Muscle layer of colon (tissue), 2 donors: ENCODE results near the gene CNKSR1.

Experiments
- H3K27ac ChIP-seq: one replicate; pipeline ENCODE4 v1.7.0; 2013; ENCODE audit warnings: low read depth, mild to moderate bottlenecking, low read length, moderate library complexity
- H3K27me3 ChIP-seq, 2 donors: one replicate each; pipeline ENCODE4 v1.7.0; 2013; ENCODE audit warnings: low read length in 2 of 2, mild to moderate bottlenecking in 2 of 2; ENCODE audit not compliant: insufficient read depth in 2 of 2, control insufficient read depth in 1 of 2
- H3K36me3 ChIP-seq: one replicate; pipeline ENCODE4 v1.7.0; 2013; ENCODE audit warnings: mild to moderate bottlenecking, low read length; ENCODE audit not compliant: insufficient read depth
- H3K4me1 ChIP-seq: one replicate; pipeline ENCODE4 v1.7.0; 2013; ENCODE audit warnings: mild to moderate bottlenecking, low read length; ENCODE audit not compliant: insufficient read depth
- H3K4me3 ChIP-seq, 2 donors: one replicate each; pipeline ENCODE4 v1.7.0; 2013; ENCODE audit warnings: low read length in 2 of 2, low read depth in 1 of 2, mild to moderate bottlenecking in 1 of 2, moderate library complexity in 1 of 2
- H3K9ac ChIP-seq: one replicate; pipeline ENCODE4 v1.7.0; 2013; ENCODE audit warnings: low read length
- H3K9me3 ChIP-seq: one replicate; pipeline ENCODE4 v1.7.0; 2013; ENCODE audit warnings: mild to moderate bottlenecking, low read length
- donor health status: abdominal sarcoma.
- donor health status: Adenocarcinoma of cecum.

Gene CNKSR1

DNA sequence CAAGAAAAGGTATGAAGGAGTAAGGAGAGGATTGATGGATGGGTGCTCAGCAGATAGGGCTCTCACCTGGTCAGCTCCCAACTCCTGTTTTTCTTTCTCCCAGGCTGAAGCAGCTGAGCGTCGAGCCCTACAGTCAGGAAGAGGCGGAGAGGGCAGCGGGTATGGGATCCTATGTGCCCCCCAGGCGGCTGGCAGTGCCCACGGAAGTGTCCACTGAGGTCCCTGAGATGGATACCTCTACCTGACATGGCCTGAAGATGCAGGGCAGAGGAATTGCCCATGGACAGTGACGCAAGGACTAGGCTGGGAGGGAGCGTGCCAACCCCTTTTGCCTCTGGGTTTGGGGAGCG, 6.8 kb upstream of the CNKSR1 start:
- H3K27me3 ChIP-seq: no peaks in the 10 kb centered on the region
- no peaks in the 10 kb centered on the region for H3K9me3 ChIP-seq
- H3K4me3 ChIP-seq: peak overlapping the region; percentile 57 to 87
- H3K27ac ChIP-seq: peak overlapping the region; percentile 61
- peaks cover 8% of the 10 kb centered on the region for H3K4me1 ChIP-seq
- H3K9ac ChIP-seq: peak overlapping the region; percentile 62
- no peaks in the 10 kb centered on the region for H3K36me3 ChIP-seq

DNA sequence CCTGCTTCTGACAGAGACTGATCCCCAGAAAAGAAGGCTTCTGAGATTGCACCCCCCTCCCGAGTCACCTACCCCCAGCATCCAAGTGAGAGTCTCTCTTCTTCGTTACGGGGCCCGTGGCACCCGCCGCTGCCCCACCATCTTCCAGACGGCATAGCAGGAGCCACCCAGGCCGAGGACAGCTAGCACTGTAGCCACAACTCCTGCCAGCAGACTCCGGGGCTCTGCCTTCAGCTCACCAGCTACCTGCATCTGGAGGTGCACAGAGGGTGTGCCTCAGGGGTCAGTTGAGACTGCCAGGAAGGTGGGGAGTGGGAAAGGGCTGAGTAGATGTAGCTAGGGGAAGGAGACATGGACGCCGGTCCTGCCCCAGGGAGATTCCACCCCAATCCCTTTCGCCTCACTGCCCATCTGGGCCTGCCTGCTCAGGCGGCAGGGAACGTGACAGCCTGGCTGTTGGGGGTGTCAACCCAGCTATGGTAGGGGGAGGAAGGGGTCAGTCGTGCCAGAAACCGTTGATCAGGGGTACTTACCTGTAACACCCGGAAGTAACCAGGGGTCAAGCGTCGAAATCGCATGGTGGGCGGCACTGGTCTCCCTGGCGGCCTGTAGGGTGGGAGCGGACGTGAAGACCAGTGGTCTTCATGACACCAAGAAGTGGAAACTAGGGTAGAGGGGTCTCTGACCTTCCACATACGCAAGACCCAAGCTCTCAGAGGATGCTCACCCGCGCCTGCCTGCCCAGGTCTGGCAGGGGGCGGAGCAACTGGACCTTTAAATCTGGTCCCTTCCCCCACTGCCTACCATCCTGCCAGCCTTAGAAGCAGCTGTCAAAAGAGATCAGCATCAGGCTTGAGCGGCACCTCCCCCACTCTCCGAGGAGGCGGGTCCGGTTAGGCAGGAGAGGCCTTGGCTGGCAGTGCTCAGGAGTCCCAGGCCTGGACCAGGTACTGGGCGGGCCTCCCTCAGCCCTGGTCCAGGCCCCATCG, 5.9 kb upstream of the CNKSR1 start, which contains the start of gene ZNF593OS:
ZNF593OS (minus strand) TSS at position 749 of the 989 bp plus-strand sequence; CDS start at position 578, 171 bp downstream.
- no peaks in the 10 kb centered on the region for H3K36me3 ChIP-seq
- H3K4me3 ChIP-seq: peak within 1 kb of the TSS; percentile 57 to 87

DNA sequence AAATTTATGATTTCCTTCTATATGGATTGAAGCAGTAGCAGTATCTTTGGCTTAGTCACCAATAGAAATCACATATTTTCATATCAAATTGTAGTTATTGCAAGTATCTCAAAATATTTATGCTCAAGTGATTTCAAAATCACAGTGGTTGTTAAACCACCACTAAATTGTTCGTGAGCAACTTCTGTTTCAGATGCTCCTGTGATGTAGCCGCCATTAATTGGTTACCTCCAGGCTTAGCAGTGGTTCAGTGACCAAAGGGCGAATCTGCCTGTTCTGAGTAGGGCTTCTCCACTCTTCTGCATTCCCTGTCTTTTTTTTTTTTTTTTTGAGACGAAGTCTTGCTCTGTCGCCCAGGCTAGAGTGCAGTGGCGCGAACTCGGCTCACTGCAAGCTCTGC, 1.9 kb upstream of the CNKSR1 start:
- H3K27me3 ChIP-seq: no peaks in the 10 kb centered on the region
- H3K4me3 ChIP-seq: no peak overlapping the region
- no peaks in the 10 kb centered on the region for H3K36me3 ChIP-seq
- no peak overlapping the region for H3K27ac ChIP-seq
- no peak overlapping the region for H3K9ac ChIP-seq
- H3K9me3 ChIP-seq: no peaks in the 10 kb centered on the region
- peaks cover 5% of the 10 kb centered on the region for H3K4me1 ChIP-seq

More for the DNA sequence above, 5.9 kb upstream of the CNKSR1 start, which contains the start of gene ZNF593OS:
- H3K4me1 ChIP-seq: peaks cover 8% of the 10 kb centered on the region
- H3K27ac ChIP-seq: no peak within 1 kb of the TSS
- H3K27me3 ChIP-seq: no peaks in the 10 kb centered on the region
- H3K9me3 ChIP-seq: no peaks in the 10 kb centered on the region
- H3K9ac ChIP-seq: no peak within 1 kb of the TSS

DNA sequence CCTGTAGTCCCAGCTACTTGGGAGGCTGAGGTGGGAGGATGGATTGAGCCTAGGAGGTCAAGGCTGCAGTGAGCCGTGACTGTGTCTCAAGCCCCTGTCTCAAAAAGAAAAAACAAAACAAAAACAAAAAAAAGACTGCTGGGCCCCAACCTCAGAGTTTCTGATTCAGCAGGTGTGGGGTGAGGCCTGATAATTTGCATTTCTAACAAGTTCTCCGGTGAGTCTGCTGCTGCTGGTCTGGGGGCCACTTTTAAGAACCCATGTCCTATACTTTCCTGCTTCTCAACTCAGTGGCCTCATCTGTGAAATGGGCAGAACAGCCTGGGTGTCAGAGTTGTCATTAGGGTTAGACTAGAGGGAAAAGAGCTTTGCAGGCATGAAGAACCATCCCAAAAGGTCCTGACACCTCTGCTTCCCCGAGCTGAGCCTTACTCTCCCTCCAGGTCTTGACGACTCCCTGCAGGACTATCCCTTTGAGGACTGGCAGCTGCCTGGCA, 2.8 kb downstream of the CNKSR1 start:
- Histone ChIP-seq H3K4me3 (no peak overlapping the region), H3K4me1 (no peaks in the 10 kb centered on the region), H3K9me3 (no peaks in the 10 kb centered on the region), H3K27ac (no peak overlapping the region), H3K9ac (no peak overlapping the region), H3K27me3 (no peaks in the 10 kb centered on the region), H3K36me3 (no peaks in the 10 kb centered on the region)

GRCh38 chr1:26181586-26182382, 4.5 kb downstream of the CNKSR1 start:
- no peak overlapping the region for H3K4me3 ChIP-seq
- no peak overlapping the region for H3K9ac ChIP-seq
- no peaks in the 10 kb centered on the region for H3K36me3 ChIP-seq
- H3K9me3 ChIP-seq: no peaks in the 10 kb centered on the region
- H3K27me3 ChIP-seq: no peaks in the 10 kb centered on the region
- no peak overlapping the region for H3K27ac ChIP-seq
- no peaks in the 10 kb centered on the region for H3K4me1 ChIP-seq

GRCh38 chr1:26182383-26182696, 5.0 kb downstream of the CNKSR1 start:
- no peaks in the 10 kb centered on the region for H3K27me3 ChIP-seq
- H3K9me3 ChIP-seq: no peaks in the 10 kb centered on the region
- H3K4me1 ChIP-seq: no peaks in the 10 kb centered on the region
- no peaks in the 10 kb centered on the region for H3K36me3 ChIP-seq
- no peak overlapping the region for H3K9ac ChIP-seq
- no peak overlapping the region for H3K27ac ChIP-seq
- no peak overlapping the region for H3K4me3 ChIP-seq

DNA sequence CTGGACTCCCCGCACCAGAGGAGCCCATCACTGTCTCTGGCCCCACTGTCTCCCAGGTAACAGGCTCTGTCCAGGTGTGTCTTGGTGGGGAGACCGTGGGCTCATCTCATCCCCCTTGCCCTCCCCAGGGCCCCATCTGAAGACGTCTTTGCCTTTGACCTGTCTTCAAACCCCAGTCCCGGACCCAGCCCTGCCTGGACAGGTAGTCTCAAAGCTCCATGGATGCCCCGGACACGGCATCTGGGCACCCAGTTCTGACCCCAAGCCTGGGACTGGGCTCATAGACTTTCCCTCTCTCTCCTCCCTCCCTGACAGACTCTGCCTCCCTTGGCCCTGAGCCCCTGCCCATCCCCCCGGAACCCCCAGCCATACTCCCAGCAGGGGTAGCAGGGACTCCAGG, 6.8 kb downstream of the CNKSR1 start:
- H3K4me3 ChIP-seq: no peak overlapping the region
- H3K27me3 ChIP-seq: no peaks in the 10 kb centered on the region
- no peaks in the 10 kb centered on the region for H3K9me3 ChIP-seq
- no peak overlapping the region for H3K9ac ChIP-seq
- H3K36me3 ChIP-seq: no peaks in the 10 kb centered on the region
- H3K27ac ChIP-seq: no peak overlapping the region
- H3K4me1 ChIP-seq: no peaks in the 10 kb centered on the region

DNA sequence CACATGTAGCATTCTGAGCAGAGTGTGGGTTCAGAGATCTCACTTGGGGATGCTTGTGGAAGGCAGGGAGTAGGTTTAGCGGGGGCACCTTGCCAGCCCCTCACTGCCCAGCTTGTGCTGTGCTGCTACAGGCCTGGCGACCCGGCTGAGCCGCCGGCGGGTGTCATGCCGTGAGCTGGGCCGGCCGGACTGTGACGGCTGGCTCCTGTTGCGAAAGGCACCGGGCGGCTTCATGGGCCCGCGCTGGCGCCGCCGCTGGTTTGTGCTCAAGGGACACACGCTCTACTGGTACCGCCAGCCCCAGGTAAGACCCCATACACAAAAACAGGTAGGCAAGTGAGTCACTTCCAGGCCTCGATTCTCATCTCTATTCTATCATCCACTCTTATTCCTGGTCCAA, 7.6 kb downstream of the CNKSR1 start:
- H3K9ac ChIP-seq: no peak overlapping the region
- no peaks in the 10 kb centered on the region for H3K27me3 ChIP-seq
- no peaks in the 10 kb centered on the region for H3K4me1 ChIP-seq
- no peaks in the 10 kb centered on the region for H3K36me3 ChIP-seq
- no peaks in the 10 kb centered on the region for H3K9me3 ChIP-seq
- H3K4me3 ChIP-seq: no peak overlapping the region
- no peak overlapping the region for H3K27ac ChIP-seq

DNA sequence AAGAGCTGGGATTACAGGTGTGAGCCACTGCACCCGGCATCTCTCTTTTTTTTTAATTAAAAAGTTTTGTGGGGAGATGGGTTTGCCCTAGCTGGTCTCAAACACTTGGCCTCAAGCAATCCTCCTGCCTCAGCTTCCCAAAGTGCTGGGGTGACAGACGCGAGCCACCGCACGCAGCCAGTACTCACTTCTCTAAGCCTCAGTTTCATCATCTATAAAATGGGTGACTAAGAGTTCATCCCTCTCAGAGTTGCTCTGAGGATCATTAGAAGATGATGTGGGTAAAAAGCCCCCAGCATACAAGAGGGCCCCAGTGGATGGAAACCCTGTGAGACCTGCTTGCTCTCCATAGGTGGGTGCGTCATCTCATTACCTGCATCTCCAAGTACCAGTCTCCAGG, 10.6 kb downstream of the CNKSR1 start:
- H3K4me3 ChIP-seq: no peak overlapping the region
- no peaks in the 10 kb centered on the region for H3K27me3 ChIP-seq
- H3K4me1 ChIP-seq: no peaks in the 10 kb centered on the region
- H3K9ac ChIP-seq: no peak overlapping the region
- no peaks in the 10 kb centered on the region for H3K36me3 ChIP-seq
- no peaks in the 10 kb centered on the region for H3K9me3 ChIP-seq
- H3K27ac ChIP-seq: no peak overlapping the region

- no peak overlapping the region for H3K27ac ChIP-seq
- no peaks in the 10 kb centered on the region for H3K4me1 ChIP-seq
- no peaks in the 10 kb centered on the region for H3K36me3 ChIP-seq
Measured at GRCh38 chr1:26188477-26188876, 11.2 kb downstream of the CNKSR1 start.

GRCh38 chr1:26189331-26189730, 12.0 kb downstream of the CNKSR1 start:
- Histone ChIP-seq H3K9ac (no peak overlapping the region), H3K4me1 (no peaks in the 10 kb centered on the region), H3K9me3 (no peaks in the 10 kb centered on the region), H3K4me3 (no peak overlapping the region), H3K27ac (no peak overlapping the region), H3K36me3 (no peaks in the 10 kb centered on the region), H3K27me3 (no peaks in the 10 kb centered on the region)

More at GRCh38 chr1:26188477-26188876, 11.2 kb downstream of the CNKSR1 start:
- Histone ChIP-seq H3K9ac (no peak overlapping the region), H3K27me3 (no peaks in the 10 kb centered on the region), H3K9me3 (no peaks in the 10 kb centered on the region), H3K4me3 (no peak overlapping the region)
